SK-N-SH treated with all-trans-retinoic acid at 6 μM for 48 hours (cell line): ENCODE data around the gene THADA.

Source experiments
- ARNTL ChIP-seq: fragments of 450-650 bp; formaldehyde crosslinking; IDR thresholded peaks from 2 replicates; pipeline ENCODE4 v1.5.0; 2020; ENCODE audit warnings: low read depth, mild to moderate bottlenecking, moderate library complexity, borderline replicate concordance
- CREB5 ChIP-seq: fragments of 250-450 bp; sonication (Bioruptor Pico); IDR thresholded peaks from 2 replicates; pipeline ENCODE4 v1.5.1; 2020; ENCODE audit warnings: low read depth, mild to moderate bottlenecking, moderate library complexity
- GLIS3 ChIP-seq: fragments of 250-450 bp; sonication (Bioruptor Pico); IDR thresholded peaks from 2 replicates; pipeline ENCODE4 v1.5.0; 2020; ENCODE audit warnings: mild to moderate bottlenecking, moderate library complexity
- ISL1 ChIP-seq: fragments of 250-450 bp; sonication (Bioruptor Pico); IDR thresholded peaks from 2 replicates; pipeline ENCODE4 v2.1.2; 2022; ENCODE audit warnings: mild to moderate bottlenecking, moderate library complexity
- TOX ChIP-seq: fragments of 250-450 bp; sonication (Bioruptor Pico); IDR thresholded peaks from 2 replicates; pipeline ENCODE4 v1.8.0; 2021; ENCODE audit warnings: mild to moderate bottlenecking, moderate library complexity, borderline replicate concordance
- ZFP30 ChIP-seq: fragments of 450-650 bp; formaldehyde crosslinking; IDR thresholded peaks from 2 replicates; pipeline ENCODE4 v1.5.0; 2022; ENCODE audit warnings: mild to moderate bottlenecking, moderate library complexity
- ZNF565 ChIP-seq: fragments of 450-650 bp; formaldehyde crosslinking; conservative IDR thresholded peaks from 2 replicates; pipeline ENCODE4 v1.5.0; 2020; ENCODE audit warnings: low read depth, mild to moderate bottlenecking, moderate library complexity
- TF ChIP-seq, protein P1 (sequence below): fragments of 250-450 bp; sonication (Bioruptor Pico); IDR thresholded peaks from 2 replicates; pipeline ENCODE4 v1.8.0; 2020; ENCODE audit warnings: mild to moderate bottlenecking, moderate library complexity, borderline replicate concordance
- TF ChIP-seq, protein P2 (sequence below): fragments of 250-450 bp; sonication (Bioruptor Pico); IDR thresholded peaks from 2 replicates; pipeline ENCODE4 v1.8.0; 2021; ENCODE audit warnings: low read depth, mild to moderate bottlenecking, moderate library complexity, borderline replicate concordance
- TF ChIP-seq, protein P3 (sequence below): fragments of 250-450 bp; sonication (Bioruptor Pico); IDR thresholded peaks from 2 replicates; pipeline ENCODE4 v1.5.1; 2021; ENCODE audit warnings: mild to moderate bottlenecking, moderate library complexity

GRCh38 chr2:43368483-43369385, 227.1 kb downstream of the THADA start:
- TF ChIP-seq TOX (CRISPR knock-in tag) (no peak), ARNTL (no peak), CREB5 (CRISPR knock-in tag) (no peak), GLIS3 (CRISPR knock-in tag) (no peak), ZNF565 (CRISPR knock-in tag) (no peak), ISL1 (no peak), ZFP30 (CRISPR knock-in tag) (no peak)
- TF ChIP-seq, protein P1, sequence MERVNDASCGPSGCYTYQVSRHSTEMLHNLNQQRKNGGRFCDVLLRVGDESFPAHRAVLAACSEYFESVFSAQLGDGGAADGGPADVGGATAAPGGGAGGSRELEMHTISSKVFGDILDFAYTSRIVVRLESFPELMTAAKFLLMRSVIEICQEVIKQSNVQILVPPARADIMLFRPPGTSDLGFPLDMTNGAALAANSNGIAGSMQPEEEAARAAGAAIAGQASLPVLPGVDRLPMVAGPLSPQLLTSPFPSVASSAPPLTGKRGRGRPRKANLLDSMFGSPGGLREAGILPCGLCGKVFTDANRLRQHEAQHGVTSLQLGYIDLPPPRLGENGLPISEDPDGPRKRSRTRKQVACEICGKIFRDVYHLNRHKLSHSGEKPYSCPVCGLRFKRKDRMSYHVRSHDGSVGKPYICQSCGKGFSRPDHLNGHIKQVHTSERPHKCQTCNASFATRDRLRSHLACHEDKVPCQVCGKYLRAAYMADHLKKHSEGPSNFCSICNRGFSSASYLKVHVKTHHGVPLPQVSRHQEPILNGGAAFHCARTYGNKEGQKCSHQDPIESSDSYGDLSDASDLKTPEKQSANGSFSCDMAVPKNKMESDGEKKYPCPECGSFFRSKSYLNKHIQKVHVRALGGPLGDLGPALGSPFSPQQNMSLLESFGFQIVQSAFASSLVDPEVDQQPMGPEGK (CRISPR knock-in tag): no peak
- TF ChIP-seq, protein P2, sequence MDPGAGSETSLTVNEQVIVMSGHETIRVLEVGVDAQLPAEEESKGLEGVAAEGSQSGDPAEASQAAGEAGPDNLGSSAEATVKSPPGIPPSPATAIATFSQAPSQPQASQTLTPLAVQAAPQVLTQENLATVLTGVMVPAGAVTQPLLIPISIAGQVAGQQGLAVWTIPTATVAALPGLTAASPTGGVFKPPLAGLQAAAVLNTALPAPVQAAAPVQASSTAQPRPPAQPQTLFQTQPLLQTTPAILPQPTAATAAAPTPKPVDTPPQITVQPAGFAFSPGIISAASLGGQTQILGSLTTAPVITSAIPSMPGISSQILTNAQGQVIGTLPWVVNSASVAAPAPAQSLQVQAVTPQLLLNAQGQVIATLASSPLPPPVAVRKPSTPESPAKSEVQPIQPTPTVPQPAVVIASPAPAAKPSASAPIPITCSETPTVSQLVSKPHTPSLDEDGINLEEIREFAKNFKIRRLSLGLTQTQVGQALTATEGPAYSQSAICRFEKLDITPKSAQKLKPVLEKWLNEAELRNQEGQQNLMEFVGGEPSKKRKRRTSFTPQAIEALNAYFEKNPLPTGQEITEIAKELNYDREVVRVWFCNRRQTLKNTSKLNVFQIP: no peak
- TF ChIP-seq, protein P3, sequence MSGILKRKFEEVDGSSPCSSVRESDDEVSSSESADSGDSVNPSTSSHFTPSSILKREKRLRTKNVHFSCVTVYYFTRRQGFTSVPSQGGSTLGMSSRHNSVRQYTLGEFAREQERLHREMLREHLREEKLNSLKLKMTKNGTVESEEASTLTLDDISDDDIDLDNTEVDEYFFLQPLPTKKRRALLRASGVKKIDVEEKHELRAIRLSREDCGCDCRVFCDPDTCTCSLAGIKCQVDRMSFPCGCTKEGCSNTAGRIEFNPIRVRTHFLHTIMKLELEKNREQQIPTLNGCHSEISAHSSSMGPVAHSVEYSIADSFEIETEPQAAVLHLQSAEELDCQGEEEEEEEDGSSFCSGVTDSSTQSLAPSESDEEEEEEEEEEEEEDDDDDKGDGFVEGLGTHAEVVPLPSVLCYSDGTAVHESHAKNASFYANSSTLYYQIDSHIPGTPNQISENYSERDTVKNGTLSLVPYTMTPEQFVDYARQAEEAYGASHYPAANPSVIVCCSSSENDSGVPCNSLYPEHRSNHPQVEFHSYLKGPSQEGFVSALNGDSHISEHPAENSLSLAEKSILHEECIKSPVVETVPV: no peak
